Skeletal muscle tissue (tissue), 4 donors: ENCODE data around the gene OLIG2. TPM values are rescaled to one million over a fixed set of nuclear protein-coding genes. Genes with fewer than 3 reads are reported as not detected.

Experiments
- H3K27ac ChIP-seq: one replicate; pipeline ENCODE4 v1.7.0; 2013; ENCODE audit warnings: mild to moderate bottlenecking, low read depth, low read length, inconsistent platforms
- H3K27me3 ChIP-seq, 3 donors: one replicate each; pipeline ENCODE4 v1.7.0; 2013; ENCODE audit warnings: low read length in 3 of 3; ENCODE audit not compliant: control insufficient read depth in 3 of 3, insufficient read depth in 3 of 3
- H3K36me3 ChIP-seq, 3 donors: one replicate each; pipeline ENCODE4 v1.7.0; 2013; ENCODE audit warnings: low read length in 3 of 3; ENCODE audit not compliant: control insufficient read depth in 3 of 3, insufficient read depth in 3 of 3
- H3K4me1 ChIP-seq, 3 donors: one replicate each; pipeline ENCODE4 v1.7.0; 2013; ENCODE audit warnings: low read length in 3 of 3, mild to moderate bottlenecking in 3 of 3; ENCODE audit not compliant: control insufficient read depth in 3 of 3, insufficient read depth in 3 of 3
- H3K4me3 ChIP-seq, 3 donors: one replicate each; pipeline ENCODE4 v1.7.0; 2013; ENCODE audit warnings: low read length in 3 of 3
- H3K9ac ChIP-seq, 3 donors: one replicate each; pipeline ENCODE4 v1.7.0; 2013; ENCODE audit warnings: low read length in 3 of 3, mild to moderate bottlenecking in 3 of 3, moderate library complexity in 2 of 3, low read depth in 1 of 3
- H3K9me3 ChIP-seq, 3 donors: one replicate each; pipeline ENCODE4 v1.7.0; 2013; ENCODE audit warnings: low read length in 3 of 3; ENCODE audit not compliant: control insufficient read depth in 3 of 3
- total RNA-seq: library from RNA; depleted of rRNA; stranded (reverse); fragments of >200 nt; gene quantifications from one replicate; pipeline ENCODE4 v1.2.3, GENCODE V29; 2014
- donor health status: Osteomylitis.

The OLIG2 gene
- total RNA-seq, 1 donor from 2014 or later, result not detected

- peaks cover 16 to 34% (median 29%) of the 10 kb centered on the region in 3 donors for H3K4me1 ChIP-seq
- no peak overlapping the region for H3K4me3 ChIP-seq
These were observed 638 bp upstream of the OLIG2 start for GRCh38 chr21:33025106-33025488.

GRCh38 chr21:33026443-33026858 is 716 bp downstream of the OLIG2 start:
- peaks cover 94 to 98% (median 95%) of the 10 kb centered on the region in 3 donors for H3K27me3 ChIP-seq
- peaks cover 16 to 31% (median 29%) of the 10 kb centered on the region in 3 donors for H3K4me1 ChIP-seq
- no peaks in the 10 kb centered on the region for H3K9me3 ChIP-seq
- H3K27ac ChIP-seq, result no peak overlapping the region
- no peak overlapping the region for H3K9ac ChIP-seq
- no peaks in the 10 kb centered on the region for H3K36me3 ChIP-seq
- no peak overlapping the region for H3K4me3 ChIP-seq

More at GRCh38 chr21:33025106-33025488, 638 bp upstream of the OLIG2 start:
- no peak overlapping the region for H3K27ac ChIP-seq
- no peaks in the 10 kb centered on the region for H3K36me3 ChIP-seq
- no peaks in the 10 kb centered on the region for H3K9me3 ChIP-seq
- peaks cover 93 to 99% (median 97%) of the 10 kb centered on the region in 3 donors for H3K27me3 ChIP-seq
- H3K9ac ChIP-seq, result no peak overlapping the region

- no peaks in the 10 kb centered on the region for H3K9me3 ChIP-seq
- H3K27me3 ChIP-seq, result peaks cover 93 to 97% (median 94%) of the 10 kb centered on the region in 3 donors
- no peak overlapping the region for H3K27ac ChIP-seq
- peak overlapping the region in 1 of 3 donors; percentile 22 for H3K4me3 ChIP-seq
- H3K4me1 ChIP-seq, result peaks cover 16 to 31% (median 29%) of the 10 kb centered on the region in 3 donors
- H3K9ac ChIP-seq, result no peak overlapping the region
- H3K36me3 ChIP-seq, result no peaks in the 10 kb centered on the region
These were observed 1.2 kb downstream of the OLIG2 start for GRCh38 chr21:33026878-33027400.

- Histone ChIP-seq H3K4me3 (no peak overlapping the region), H3K36me3 (no peaks in the 10 kb centered on the region), H3K9ac (no peak overlapping the region), H3K27ac (no peak overlapping the region), H3K27me3 (peaks cover 93 to 97% (median 94%) of the 10 kb centered on the region in 3 donors), H3K9me3 (no peaks in the 10 kb centered on the region), H3K4me1 (peaks cover 12 to 31% (median 27%) of the 10 kb centered on the region in 3 donors)
These were observed 1.9 kb downstream of the OLIG2 start for GRCh38 chr21:33027401-33028286.

- H3K4me3 ChIP-seq, result no peak overlapping the region
- peaks cover 8 to 29% (median 21%) of the 10 kb centered on the region in 3 donors for H3K4me1 ChIP-seq
- no peaks in the 10 kb centered on the region for H3K36me3 ChIP-seq
- no peaks in the 10 kb centered on the region for H3K9me3 ChIP-seq
- peaks cover 88 to 95% (median 94%) of the 10 kb centered on the region in 3 donors for H3K27me3 ChIP-seq
- H3K27ac ChIP-seq, result no peak overlapping the region
- H3K9ac ChIP-seq, result no peak overlapping the region
These were observed 2.5 kb downstream of the OLIG2 start for GRCh38 chr21:33028287-33028670.

GRCh38 chr21:33028773-33029384 is 3.1 kb downstream of the OLIG2 start:
- Histone ChIP-seq H3K9ac (no peak overlapping the region), H3K4me3 (no peak overlapping the region), H3K36me3 (no peaks in the 10 kb centered on the region), H3K9me3 (no peaks in the 10 kb centered on the region), H3K4me1 (peaks cover 3 to 23% (median 16%) of the 10 kb centered on the region in 3 donors), H3K27ac (no peak overlapping the region), H3K27me3 (peaks cover 83 to 95% (median 94%) of the 10 kb centered on the region in 3 donors)

GRCh38 chr21:33029385-33029921 is 3.7 kb downstream of the OLIG2 start:
- H3K27ac ChIP-seq, result no peak overlapping the region
- no peak overlapping the region for H3K9ac ChIP-seq
- H3K36me3 ChIP-seq, result no peaks in the 10 kb centered on the region
- no peaks in the 10 kb centered on the region for H3K9me3 ChIP-seq
- H3K27me3 ChIP-seq, result peaks cover 83 to 95% (median 93%) of the 10 kb centered on the region in 3 donors
- no peak overlapping the region for H3K4me3 ChIP-seq
- H3K4me1 ChIP-seq, result peaks cover 3 to 17% (median 10%) of the 10 kb centered on the region in 3 donors

- Histone ChIP-seq H3K4me3 (no peak overlapping the region), H3K27me3 (peaks cover 81 to 92% (median 92%) of the 10 kb centered on the region in 3 donors), H3K4me1 (peaks cover 3 to 15% (median 10%) of the 10 kb centered on the region in 3 donors), H3K27ac (no peak overlapping the region), H3K9me3 (no peaks in the 10 kb centered on the region), H3K9ac (no peak overlapping the region), H3K36me3 (no peaks in the 10 kb centered on the region)
These were observed 4.3 kb downstream of the OLIG2 start for GRCh38 chr21:33029975-33030461.

GRCh38 chr21:33030633-33031032 is 4.9 kb downstream of the OLIG2 start:
- H3K36me3 ChIP-seq, result no peaks in the 10 kb centered on the region
- H3K9me3 ChIP-seq, result no peaks in the 10 kb centered on the region
- no peak overlapping the region for H3K4me3 ChIP-seq
- H3K4me1 ChIP-seq, result peaks cover 3 to 14% (median 10%) of the 10 kb centered on the region in 3 donors
- H3K9ac ChIP-seq, result no peak overlapping the region
- H3K27me3 ChIP-seq, result peaks cover 75 to 92% (median 91%) of the 10 kb centered on the region in 3 donors
- H3K27ac ChIP-seq, result no peak overlapping the region
